Measurements from ENCODE around the gene TRPM2. TPM values are rescaled to one million over a fixed set of nuclear protein-coding genes. Genes with fewer than 3 reads are reported as not detected.
"Not testable (repeated sequence)": the region's sequence is repeated elsewhere in the genome, so short reads cannot be mapped to it uniquely, and the experiment has no call there.

The TRPM2 gene
- total RNA-seq, 2 experiments from 2014 or later: 35.6 to 40.9 TPM

DNA sequence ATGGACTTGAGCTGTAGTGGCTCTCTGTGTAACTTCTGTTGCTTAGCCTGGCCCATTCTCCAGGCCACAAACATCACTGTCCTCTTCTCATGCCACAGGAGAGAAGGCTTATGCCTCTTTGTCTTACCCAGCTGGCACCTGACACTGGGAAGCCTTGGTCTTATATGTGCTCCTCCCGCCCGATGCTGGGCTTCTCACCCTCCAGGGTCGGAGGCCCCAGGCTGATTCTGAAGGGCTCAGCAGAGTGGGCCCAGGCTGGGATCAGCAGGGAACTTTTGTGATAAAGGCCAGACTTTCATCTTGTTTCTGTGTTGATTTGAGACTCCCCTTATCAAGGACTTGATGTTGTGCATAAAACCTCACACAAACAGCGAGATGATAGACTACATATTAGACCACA lies 29.8 kb downstream of the TRPM2 start:
- H3K36me3 Mint-ChIP-seq (ENCODE audit: low read depth): peaks cover 75% of the 10 kb centered on the region
- POLR2A ChIA-PET: no interaction called here
- H3K27ac Mint-ChIP-seq: no peak overlapping the region
- DNase-seq (no peak), ATAC-seq (no peak)
- no peak overlapping the region for H3K4me3 Mint-ChIP-seq
- no peaks in the 10 kb centered on the region for H3K4me1 Mint-ChIP-seq (ENCODE audit: low read depth)
- peaks cover 35% of the 10 kb centered on the region for H3K9me3 Mint-ChIP-seq (ENCODE audit: insufficient read depth)
- H3K27me3 Mint-ChIP-seq (ENCODE audit: low read depth): no peaks in the 10 kb centered on the region
- CTCF ChIA-PET: interaction anchor here (0.7 to 1.2 kb wide), 2 partner anchors 10 to 211 kb away, joined by 3 read pairs; no protein-coding TSS in a partner anchor

DNA sequence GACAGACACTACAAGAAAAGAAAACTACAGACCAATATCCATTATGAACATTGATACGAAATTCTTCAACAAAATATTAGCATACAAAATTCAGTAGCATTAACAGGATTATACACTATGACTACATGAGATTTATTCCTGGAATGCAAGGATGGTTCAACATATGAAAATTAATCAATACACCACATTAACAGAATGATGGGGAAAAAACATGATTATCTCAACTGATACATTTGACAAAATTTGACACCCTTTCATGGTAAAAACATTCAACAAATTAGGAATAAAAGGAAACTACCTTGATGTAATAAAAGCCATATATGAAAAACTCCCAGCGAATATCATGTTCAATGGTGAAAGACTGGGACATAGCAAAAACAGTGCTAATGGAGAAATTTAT lies 31.5 kb downstream of the TRPM2 start:
- DNase-seq: no peak
- ChIA-PET POLR2A (no interaction called here), CTCF (no interaction called here)
- Mint-ChIP-seq H3K36me3 (ENCODE audit: low read depth) (peaks cover 74% of the 10 kb centered on the region), H3K9me3 (ENCODE audit: insufficient read depth) (peaks cover 36% of the 10 kb centered on the region), H3K27ac (no peak overlapping the region), H3K27me3 (ENCODE audit: low read depth) (no peaks in the 10 kb centered on the region), H3K4me1 (ENCODE audit: low read depth) (no peaks in the 10 kb centered on the region), H3K4me3 (no peak overlapping the region)
- no peak for ATAC-seq

DNA sequence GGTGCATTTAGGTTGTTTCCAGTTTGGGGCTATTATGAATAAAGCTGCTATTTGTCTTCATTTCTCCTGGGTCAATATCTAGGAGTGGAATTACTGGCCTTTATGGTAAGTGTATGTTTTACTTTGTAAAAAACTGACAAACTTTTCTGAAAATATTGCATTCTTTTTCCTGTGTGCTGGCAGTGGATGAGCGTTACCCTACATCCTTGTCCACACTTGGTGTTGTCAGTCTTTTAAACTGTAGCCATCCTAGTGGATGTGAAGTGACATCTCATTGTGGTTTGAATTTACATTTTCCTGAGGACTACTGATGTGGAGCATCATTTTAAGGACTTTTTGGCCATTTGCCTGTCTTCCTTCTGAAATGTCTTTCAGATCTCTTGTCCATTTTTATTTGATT lies 35.9 kb downstream of the TRPM2 start:
- H3K4me3 Mint-ChIP-seq: no peak overlapping the region
- peaks cover 61% of the 10 kb centered on the region for H3K36me3 Mint-ChIP-seq (ENCODE audit: low read depth)
- H3K27ac Mint-ChIP-seq: no peak overlapping the region
- POLR2A ChIA-PET: no interaction called here
- peaks cover 24% of the 10 kb centered on the region for H3K9me3 Mint-ChIP-seq (ENCODE audit: insufficient read depth)
- no peaks in the 10 kb centered on the region for H3K4me1 Mint-ChIP-seq (ENCODE audit: low read depth)
- DNase-seq: no peak
- no peaks in the 10 kb centered on the region for H3K27me3 Mint-ChIP-seq (ENCODE audit: low read depth)
- CTCF ChIA-PET: no interaction called here
- no peak for ATAC-seq

DNA sequence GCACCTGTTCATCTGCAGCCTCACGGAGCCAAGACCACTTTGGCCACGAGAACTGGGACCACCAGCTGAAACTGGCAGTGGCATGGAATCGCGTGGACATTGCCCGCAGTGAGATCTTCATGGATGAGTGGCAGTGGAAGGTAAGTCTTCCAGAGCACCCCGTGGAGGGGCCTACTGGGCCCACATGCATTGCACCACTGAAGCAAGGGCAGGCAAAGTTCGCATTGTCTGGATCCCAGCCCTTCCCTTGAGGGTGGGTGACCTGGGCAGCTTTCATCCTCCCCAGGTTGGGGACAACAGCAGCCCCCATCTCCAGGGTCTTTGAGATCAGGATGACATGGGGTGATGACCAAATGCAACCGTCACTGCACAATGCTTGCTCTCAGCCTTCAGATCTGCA lies 37.5 kb downstream of the TRPM2 start:
- Mint-ChIP-seq H3K36me3 (ENCODE audit: low read depth) (peaks cover 56% of the 10 kb centered on the region), H3K4me3 (no peak overlapping the region), H3K27me3 (ENCODE audit: low read depth) (no peaks in the 10 kb centered on the region), H3K9me3 (ENCODE audit: insufficient read depth) (peaks cover 10% of the 10 kb centered on the region), H3K4me1 (ENCODE audit: low read depth) (peaks cover 8% of the 10 kb centered on the region), H3K27ac (no peak overlapping the region)
- ATAC-seq: no peak
- ChIA-PET POLR2A (no interaction called here), CTCF (no interaction called here)
- DNase-seq: no peak

DNA sequence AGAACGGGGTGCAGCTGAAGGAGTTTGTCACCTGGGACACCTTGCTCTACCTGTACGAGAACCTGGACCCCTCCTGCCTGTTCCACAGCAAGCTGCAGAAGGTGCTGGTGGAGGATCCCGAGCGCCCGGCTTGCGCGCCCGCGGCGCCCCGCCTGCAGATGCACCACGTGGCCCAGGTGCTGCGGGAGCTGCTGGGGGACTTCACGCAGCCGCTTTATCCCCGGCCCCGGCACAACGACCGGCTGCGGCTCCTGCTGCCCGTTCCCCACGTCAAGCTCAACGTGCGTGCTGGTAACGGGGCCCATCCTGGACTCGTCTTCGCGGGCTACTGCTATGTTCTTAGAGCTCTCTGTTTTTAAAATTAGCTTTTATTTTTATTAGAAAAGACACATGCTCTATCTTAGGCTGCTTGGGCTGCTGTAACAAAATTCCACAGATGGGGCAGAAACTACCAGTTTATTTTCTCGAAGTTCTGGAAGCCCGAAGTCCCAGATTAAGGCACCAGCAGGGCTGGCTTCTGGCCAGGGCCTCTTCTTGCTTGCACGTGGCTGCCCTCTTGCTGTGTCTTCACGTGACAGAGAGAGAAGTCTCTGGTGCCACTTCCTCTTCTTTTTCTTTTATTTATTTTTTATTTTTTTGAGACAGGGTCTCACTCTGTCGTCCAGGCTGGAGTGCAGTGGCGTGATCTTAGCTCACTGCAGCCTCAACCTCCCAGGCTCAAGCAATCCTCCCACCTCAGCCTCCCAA lies 38.1 kb downstream of the TRPM2 start:
- DNase-seq: no peak
- CTCF ChIA-PET: no interaction called here

DNA sequence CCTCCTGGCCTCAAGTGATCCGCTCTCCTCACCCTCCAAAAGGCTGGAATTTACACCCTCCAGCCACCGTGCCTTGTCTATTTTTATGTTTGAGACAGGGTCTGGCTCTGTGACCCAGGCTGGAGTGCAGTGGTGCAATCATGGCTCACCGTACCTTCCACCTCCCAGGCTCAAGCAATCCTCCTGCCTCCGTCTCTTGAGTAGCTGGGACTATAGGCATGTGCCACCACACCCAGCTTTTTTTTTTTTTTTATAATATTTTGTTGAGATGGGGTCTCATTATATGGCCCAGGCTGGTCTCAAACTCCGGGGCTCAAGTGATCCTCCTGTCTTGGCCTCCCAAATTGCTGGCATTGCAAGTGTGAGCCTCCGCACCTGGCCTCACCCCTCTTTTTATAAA lies 38.8 kb downstream of the TRPM2 start:
- H3K9me3 Mint-ChIP-seq (ENCODE audit: insufficient read depth): peaks cover 4% of the 10 kb centered on the region
- no peaks in the 10 kb centered on the region for H3K27me3 Mint-ChIP-seq (ENCODE audit: low read depth)
- ChIA-PET CTCF (no interaction called here), POLR2A (no interaction called here)
- no peak overlapping the region for H3K27ac Mint-ChIP-seq
- H3K36me3 Mint-ChIP-seq (ENCODE audit: low read depth): peaks cover 50% of the 10 kb centered on the region
- no peak overlapping the region for H3K4me3 Mint-ChIP-seq
- DNase-seq (no peak), ATAC-seq (no peak)
- peaks cover 8% of the 10 kb centered on the region for H3K4me1 Mint-ChIP-seq (ENCODE audit: low read depth)

More for the DNA sequence above, 38.1 kb downstream of the TRPM2 start:
- Mint-ChIP-seq H3K36me3 (ENCODE audit: low read depth) (peaks cover 52% of the 10 kb centered on the region), H3K27me3 (ENCODE audit: low read depth) (no peaks in the 10 kb centered on the region), H3K4me3 (no peak overlapping the region), H3K27ac (no peak overlapping the region), H3K4me1 (ENCODE audit: low read depth) (peaks cover 8% of the 10 kb centered on the region), H3K9me3 (ENCODE audit: insufficient read depth) (peaks cover 6% of the 10 kb centered on the region)
- no peak for ATAC-seq
- POLR2A ChIA-PET: no interaction called here

DNA sequence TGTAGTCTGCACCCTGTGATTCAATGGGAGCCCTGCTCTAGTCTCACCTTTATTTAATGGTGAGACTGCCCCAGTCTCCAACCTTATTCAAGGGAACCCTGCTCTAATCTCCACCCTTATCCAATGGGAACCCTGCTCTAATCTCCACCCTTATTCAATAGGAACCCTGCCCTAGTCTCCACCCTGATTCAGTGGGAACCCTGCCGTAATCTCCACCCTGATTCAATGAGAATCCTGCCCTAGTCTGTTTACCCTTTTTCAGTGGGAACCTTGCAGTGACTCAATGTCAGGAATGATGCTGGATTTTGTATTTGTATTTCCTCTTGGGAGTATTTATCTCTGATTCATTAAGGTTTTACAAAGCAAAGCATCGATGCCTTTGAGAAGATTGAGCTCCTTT lies 39.5 kb downstream of the TRPM2 start:
- POLR2A ChIA-PET: no interaction called here
- no peak overlapping the region for H3K4me3 Mint-ChIP-seq
- no peak overlapping the region for H3K27ac Mint-ChIP-seq
- peaks cover 50% of the 10 kb centered on the region for H3K36me3 Mint-ChIP-seq (ENCODE audit: low read depth)
- peaks cover 8% of the 10 kb centered on the region for H3K4me1 Mint-ChIP-seq (ENCODE audit: low read depth)
- ATAC-seq: no peak
- H3K27me3 Mint-ChIP-seq (ENCODE audit: low read depth): no peaks in the 10 kb centered on the region
- H3K9me3 Mint-ChIP-seq (ENCODE audit: insufficient read depth): peaks cover 4% of the 10 kb centered on the region
- CTCF ChIA-PET: interaction anchor here (0.8 kb wide), 1 partner anchor 9 kb away, joined by 3 read pairs; no protein-coding TSS in a partner anchor
- DNase-seq: no peak

DNA sequence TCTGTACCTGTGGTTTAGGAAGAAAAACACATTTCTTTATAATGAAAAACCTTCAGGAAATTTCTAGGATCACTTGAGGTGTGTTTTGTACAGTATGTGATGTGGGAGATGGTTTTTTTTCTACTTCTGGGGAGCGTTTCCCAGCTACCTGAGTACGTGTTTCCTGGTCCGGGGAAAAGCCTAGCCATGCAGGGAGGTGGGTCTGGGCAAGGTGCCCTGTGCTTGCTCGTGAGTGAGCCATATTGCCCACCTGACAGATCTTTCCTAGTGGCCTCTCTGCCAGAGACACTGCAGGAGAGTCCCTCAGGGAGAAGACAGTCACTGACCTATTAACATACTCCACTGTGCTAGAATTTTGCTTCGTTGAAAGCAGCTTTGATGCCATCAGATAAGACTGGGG lies 41.3 kb downstream of the TRPM2 start:
- ChIA-PET POLR2A (no interaction called here), CTCF (no interaction called here)
- no peaks in the 10 kb centered on the region for H3K9me3 Mint-ChIP-seq (ENCODE audit: insufficient read depth)
- H3K27me3 Mint-ChIP-seq (ENCODE audit: low read depth): no peaks in the 10 kb centered on the region
- H3K27ac Mint-ChIP-seq: no peak overlapping the region
- peaks cover 8% of the 10 kb centered on the region for H3K4me1 Mint-ChIP-seq (ENCODE audit: low read depth)
- H3K36me3 Mint-ChIP-seq (ENCODE audit: low read depth): peaks cover 43% of the 10 kb centered on the region
- H3K4me3 Mint-ChIP-seq: no peak overlapping the region
- ATAC-seq (no peak), DNase-seq (no peak)

DNA sequence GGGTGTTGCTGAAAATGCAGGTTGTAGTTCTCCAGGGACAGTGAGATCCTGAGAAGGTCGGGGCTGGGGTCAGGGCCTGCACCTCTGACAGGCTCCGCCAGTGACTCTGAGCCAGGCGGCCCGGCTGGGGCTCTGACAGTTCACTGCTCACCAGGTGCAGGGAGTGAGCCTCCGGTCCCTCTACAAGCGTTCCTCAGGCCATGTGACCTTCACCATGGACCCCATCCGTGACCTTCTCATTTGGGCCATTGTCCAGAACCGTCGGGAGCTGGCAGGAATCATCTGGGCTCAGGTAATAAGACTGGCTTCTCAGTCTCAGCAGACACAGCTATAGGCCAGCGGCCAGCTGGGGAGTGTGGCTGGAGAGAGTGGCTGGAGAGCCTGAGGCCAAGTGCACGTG lies 41.8 kb downstream of the TRPM2 start:
- peaks cover 8% of the 10 kb centered on the region for H3K4me1 Mint-ChIP-seq (ENCODE audit: low read depth)
- no peaks in the 10 kb centered on the region for H3K27me3 Mint-ChIP-seq (ENCODE audit: low read depth)
- peaks cover 38% of the 10 kb centered on the region for H3K36me3 Mint-ChIP-seq (ENCODE audit: low read depth)
- CTCF ChIA-PET: no interaction called here
- no peak for DNase-seq
- no peak for ATAC-seq
- POLR2A ChIA-PET: no interaction called here
- no peaks in the 10 kb centered on the region for H3K9me3 Mint-ChIP-seq (ENCODE audit: insufficient read depth)
- peak overlapping the region; percentile 53 for H3K27ac Mint-ChIP-seq
- H3K4me3 Mint-ChIP-seq: no peak overlapping the region

DNA sequence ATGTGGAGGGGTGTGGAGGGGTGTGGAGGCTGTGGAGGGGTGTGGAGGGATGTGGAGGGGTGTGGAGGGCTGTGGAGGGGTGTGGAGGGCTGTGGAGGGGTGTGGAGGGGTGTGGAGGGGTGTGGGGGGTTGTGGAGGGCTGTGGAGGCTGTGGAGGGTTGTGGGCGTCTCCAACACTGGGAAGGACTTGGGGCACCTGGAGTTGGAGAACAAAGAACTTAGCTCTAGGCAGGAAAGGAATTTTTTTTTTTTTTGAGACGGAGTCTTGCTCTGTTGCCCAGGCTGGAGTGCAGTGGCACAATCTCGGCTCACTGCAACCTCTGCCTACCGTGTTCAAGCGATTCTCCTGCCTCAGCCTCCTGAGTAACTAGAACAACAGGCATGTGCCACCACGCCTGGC lies 43.4 kb downstream of the TRPM2 start:
- H3K27me3 Mint-ChIP-seq (ENCODE audit: low read depth); POLR2A ChIA-PET; H3K4me1 Mint-ChIP-seq (ENCODE audit: low read depth); H3K27ac Mint-ChIP-seq; DNase-seq; H3K4me3 Mint-ChIP-seq; ATAC-seq; H3K9me3 Mint-ChIP-seq (ENCODE audit: insufficient read depth); CTCF ChIA-PET: not testable (repeated sequence)
- H3K36me3 Mint-ChIP-seq (ENCODE audit: low read depth): peaks cover 36% of the 10 kb centered on the region

DNA sequence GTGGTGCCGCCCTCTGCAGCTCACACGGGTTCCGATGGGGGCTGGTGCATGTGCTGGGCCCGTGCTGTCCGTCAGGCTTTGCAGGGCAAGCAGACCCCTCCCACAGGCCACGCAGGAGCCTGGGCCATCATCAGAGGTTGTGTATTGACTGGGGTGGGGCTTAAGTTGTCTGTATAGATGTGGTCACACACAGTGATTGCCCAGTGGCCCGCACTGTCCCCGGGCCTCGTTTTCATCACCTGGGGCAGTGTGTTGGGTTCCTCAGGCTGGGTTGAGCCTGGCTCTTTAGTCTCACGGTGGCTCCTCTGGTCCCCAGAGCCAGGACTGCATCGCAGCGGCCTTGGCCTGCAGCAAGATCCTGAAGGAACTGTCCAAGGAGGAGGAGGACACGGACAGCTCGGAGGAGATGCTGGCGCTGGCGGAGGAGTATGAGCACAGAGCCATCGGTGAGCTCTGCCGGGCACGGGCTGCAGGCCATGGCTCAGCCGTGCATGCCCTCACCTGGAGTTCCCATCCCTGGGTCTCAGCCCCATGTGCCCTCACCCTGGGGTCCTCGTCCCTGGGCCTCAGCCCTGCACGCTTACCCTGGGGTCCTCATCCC lies 44.1 kb downstream of the TRPM2 start:
- ChIA-PET POLR2A (no interaction called here), CTCF (no interaction called here)
- Mint-ChIP-seq H3K4me1 (ENCODE audit: low read depth) (peaks cover 8% of the 10 kb centered on the region), H3K36me3 (ENCODE audit: low read depth) (peaks cover 34% of the 10 kb centered on the region), H3K27me3 (ENCODE audit: low read depth) (no peaks in the 10 kb centered on the region), H3K9me3 (ENCODE audit: insufficient read depth) (no peaks in the 10 kb centered on the region), H3K27ac (peak overlapping the region; percentile 34), H3K4me3 (no peak overlapping the region)
- no peak for DNase-seq
- no peak for ATAC-seq

DNA sequence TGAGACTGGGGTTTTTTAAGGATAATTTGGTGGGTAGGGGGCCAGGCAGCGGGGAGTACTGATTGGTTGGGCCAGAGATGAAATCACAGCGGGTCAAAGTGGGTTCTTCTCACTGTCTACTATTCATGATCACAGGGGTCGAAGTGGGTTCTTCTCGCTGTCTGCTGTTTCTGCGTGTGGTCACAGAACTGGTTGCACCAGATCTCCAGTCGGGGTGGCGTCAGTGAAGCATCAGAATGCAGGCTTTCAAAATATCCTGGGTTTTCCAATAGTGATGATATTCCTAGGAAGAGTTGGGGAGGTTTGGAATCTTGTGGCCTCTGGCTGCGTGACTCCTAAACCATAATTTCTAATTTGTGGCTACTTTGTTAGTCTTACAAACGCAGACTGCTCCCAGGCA lies 45.1 kb downstream of the TRPM2 start:
- Mint-ChIP-seq H3K36me3 (ENCODE audit: low read depth) (peaks cover 26% of the 10 kb centered on the region), H3K9me3 (ENCODE audit: insufficient read depth) (no peaks in the 10 kb centered on the region), H3K4me1 (ENCODE audit: low read depth) (peaks cover 8% of the 10 kb centered on the region), H3K27me3 (ENCODE audit: low read depth) (no peaks in the 10 kb centered on the region), H3K4me3 (no peak overlapping the region), H3K27ac (no peak overlapping the region)
- CTCF ChIA-PET: no interaction called here
- DNase-seq (no peak), ATAC-seq (no peak)
- POLR2A ChIA-PET: no interaction called here
